GM21360 (cell line): ENCODE measurements around the gene BCAS3.
"Not testable (repeated sequence)": the region's sequence is repeated elsewhere in the genome, so short reads cannot be mapped to it uniquely, and the experiment has no call there.

Source experiments
- ATAC-seq: cut with Tn5 transposase; IDR thresholded peaks from one replicate; pipeline ENCODE4 v1.9.1; 2021; ENCODE audit warnings: mild to moderate bottlenecking, moderate library complexity; ENCODE audit not compliant: unreplicated experiment

Gene BCAS3

GRCh38 chr17:61422869-61423268 lies 745.2 kb downstream of the BCAS3 start:
- ATAC-seq: no peak

DNA sequence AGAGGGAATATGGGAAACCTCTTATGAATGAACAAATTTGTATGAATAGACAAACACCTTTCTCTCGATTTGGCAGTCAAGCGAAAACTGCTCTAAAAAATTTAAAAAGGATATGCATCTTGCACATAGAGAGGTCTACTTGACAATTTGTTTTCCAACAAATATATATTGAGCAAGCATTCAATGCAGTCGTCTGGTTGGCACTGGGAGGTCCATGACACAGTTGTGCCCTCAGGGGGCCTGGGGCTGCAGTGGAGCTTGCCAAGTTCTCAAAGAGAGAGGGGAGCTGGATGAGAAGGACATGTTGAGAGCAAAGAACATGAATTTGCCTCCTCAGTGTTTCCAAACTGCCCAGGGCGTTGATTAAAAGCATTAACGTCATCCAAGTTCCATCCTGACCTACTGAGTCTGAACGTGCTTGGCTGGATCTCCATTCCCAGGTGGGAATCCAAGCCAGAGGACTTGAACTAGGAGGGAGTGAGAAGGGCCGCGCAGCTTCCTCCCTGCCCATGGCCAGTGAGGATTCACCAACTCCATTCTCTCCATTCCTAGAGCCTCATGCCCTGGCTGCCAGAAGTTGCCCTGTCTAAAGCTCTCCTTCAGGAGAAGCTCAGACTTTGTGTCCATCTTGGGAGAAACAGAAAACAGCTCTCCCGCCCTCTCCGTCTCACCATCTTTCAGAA lies 746.5 kb downstream of the BCAS3 start:
- no peak for ATAC-seq

- ATAC-seq: no peak
These were observed 748.2 kb downstream of the BCAS3 start for GRCh38 chr17:61425682-61426481.

GRCh38 chr17:61426482-61427304 lies 749.0 kb downstream of the BCAS3 start:
- ATAC-seq: no peak

DNA sequence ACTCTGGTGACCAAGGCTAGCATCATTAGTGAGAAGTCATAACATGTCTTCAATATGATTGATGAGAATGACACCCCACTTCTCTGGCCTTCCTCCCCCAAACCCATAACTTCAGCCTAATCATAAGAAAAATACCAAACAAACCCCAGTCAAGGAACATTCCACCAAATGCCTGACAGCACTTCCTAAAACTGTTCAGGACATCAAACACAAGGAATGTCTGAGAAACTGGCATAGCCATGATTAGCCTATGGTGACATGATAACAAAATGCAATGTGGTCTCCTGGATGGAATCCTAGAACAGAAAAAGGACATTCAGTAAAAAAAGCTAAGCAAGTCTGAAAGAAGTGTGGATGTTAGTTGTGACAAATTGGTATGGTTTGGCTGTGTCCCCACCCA lies 749.9 kb downstream of the BCAS3 start:
- no peak for ATAC-seq

- ATAC-seq: no peak
These were observed 751.6 kb downstream of the BCAS3 start for GRCh38 chr17:61429274-61429673.

DNA sequence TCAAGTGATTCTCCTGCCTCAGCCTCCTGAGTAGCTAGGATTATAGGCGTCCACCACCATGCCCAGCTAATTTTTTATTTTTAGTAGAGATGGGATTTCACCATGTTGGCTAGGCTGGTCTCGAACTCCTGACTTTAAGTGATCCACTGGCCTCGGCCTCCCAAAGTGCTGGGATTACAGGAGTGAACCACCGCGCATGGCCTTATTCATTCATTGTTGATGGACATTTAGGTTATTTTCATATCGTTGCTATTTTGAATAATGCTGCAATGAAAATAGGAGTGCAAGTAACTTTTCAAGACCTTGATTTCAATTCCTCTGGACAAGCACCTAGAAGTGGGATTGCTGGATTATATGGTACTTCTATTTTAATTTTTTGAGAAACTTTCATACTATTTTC lies 752.2 kb downstream of the BCAS3 start:
- not testable (repeated sequence) for ATAC-seq

- no peak for ATAC-seq
These were observed 754.1 kb downstream of the BCAS3 start for GRCh38 chr17:61431594-61432311.

- ATAC-seq: no peak
These were observed 758.6 kb downstream of the BCAS3 start for GRCh38 chr17:61436273-61436672.

- no peak for ATAC-seq
These were observed 759.5 kb downstream of the BCAS3 start for GRCh38 chr17:61436995-61437704.

- no peak for ATAC-seq
These were observed 763.0 kb downstream of the BCAS3 start for GRCh38 chr17:61440697-61441096.

GRCh38 chr17:61441507-61441906 lies 763.9 kb downstream of the BCAS3 start:
- not testable (repeated sequence) for ATAC-seq

- no peak for ATAC-seq
These were observed 764.6 kb downstream of the BCAS3 start for GRCh38 chr17:61442136-61442775.
